Prostate gland (tissue), 2 donors: Measurements from ENCODE around the gene CERS3.

ENCODE experiments used
- POLR2A ChIP-seq: fragments of 450-650 bp; IDR thresholded peaks from one replicate; pipeline ENCODE4 v1.6.1; 2016; ENCODE audit warnings: antibody characterized with exemption, mild to moderate bottlenecking
- POLR2AphosphoS5 ChIP-seq: sonication (generic); formaldehyde crosslinking; IDR thresholded peaks from one replicate; pipeline ENCODE4 v1.6.1; 2017; ENCODE audit warnings: antibody characterized with exemption
- TF ChIP-seq, protein P1 (sequence below), 4 experiments: fragments of 200-600 bp in 2 of 4; fragments of 450-650 bp in 2 of 4; sonication (generic) in 2 of 4; IDR thresholded peaks; 1 replicate in 3 of 4; 2 replicates in 1 of 4; pipeline ENCODE4 v1.5.1; 2016 to 2019; ENCODE audit warnings: antibody characterized with exemption in 4 of 4, mild to moderate bottlenecking in 2 of 4, moderate library complexity in 2 of 4

DNA sequence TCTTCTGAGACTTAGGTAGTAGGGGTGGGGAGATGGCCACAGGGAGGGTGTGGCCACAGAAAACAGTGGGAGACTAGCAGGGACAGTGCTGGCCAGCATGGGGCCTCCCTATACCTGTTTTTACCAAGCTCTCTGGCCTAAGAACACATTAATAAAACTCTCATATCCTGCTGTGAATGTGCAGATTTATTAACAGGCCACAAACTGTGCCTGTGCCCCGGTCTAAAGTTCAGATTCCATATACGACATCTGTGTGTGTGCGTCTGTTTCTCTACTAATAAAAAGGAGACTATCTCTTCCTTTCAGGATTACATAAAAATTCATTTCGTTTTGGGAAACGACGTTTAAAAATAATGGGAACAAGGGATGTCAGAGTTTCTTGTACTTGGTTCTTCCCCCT, 94.2 kb downstream of the CERS3 start:
- TF ChIP-seq POLR2A (no peak), POLR2AphosphoS5 (no peak)
- TF ChIP-seq, protein P1, sequence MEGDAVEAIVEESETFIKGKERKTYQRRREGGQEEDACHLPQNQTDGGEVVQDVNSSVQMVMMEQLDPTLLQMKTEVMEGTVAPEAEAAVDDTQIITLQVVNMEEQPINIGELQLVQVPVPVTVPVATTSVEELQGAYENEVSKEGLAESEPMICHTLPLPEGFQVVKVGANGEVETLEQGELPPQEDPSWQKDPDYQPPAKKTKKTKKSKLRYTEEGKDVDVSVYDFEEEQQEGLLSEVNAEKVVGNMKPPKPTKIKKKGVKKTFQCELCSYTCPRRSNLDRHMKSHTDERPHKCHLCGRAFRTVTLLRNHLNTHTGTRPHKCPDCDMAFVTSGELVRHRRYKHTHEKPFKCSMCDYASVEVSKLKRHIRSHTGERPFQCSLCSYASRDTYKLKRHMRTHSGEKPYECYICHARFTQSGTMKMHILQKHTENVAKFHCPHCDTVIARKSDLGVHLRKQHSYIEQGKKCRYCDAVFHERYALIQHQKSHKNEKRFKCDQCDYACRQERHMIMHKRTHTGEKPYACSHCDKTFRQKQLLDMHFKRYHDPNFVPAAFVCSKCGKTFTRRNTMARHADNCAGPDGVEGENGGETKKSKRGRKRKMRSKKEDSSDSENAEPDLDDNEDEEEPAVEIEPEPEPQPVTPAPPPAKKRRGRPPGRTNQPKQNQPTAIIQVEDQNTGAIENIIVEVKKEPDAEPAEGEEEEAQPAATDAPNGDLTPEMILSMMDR (IDR thresholded peaks at IDR 0.05) = no peak
